Subcutaneous abdominal adipose tissue (tissue), 5 donors: Measurements from ENCODE around the gene TAGAP.
A peak's percentile ranks its signal among the peaks of the same experiment; 100 is the strongest.

Source experiments
- H3K27ac ChIP-seq: one replicate; pipeline ENCODE4 v1.7.0; 2013; ENCODE audit warnings: low read depth, mild to moderate bottlenecking, inconsistent platforms, low read length, moderate library complexity
- H3K27me3 ChIP-seq, 5 donors: one replicate each; pipeline ENCODE4 v1.7.0; 2013; ENCODE audit warnings: low read length in 5 of 5, inconsistent platforms in 1 of 5; ENCODE audit not compliant: control insufficient read depth in 5 of 5, insufficient read depth in 4 of 5
- H3K36me3 ChIP-seq, 5 donors: one replicate each; pipeline ENCODE4 v1.7.0; 2013; ENCODE audit warnings: low read length in 5 of 5; ENCODE audit not compliant: control insufficient read depth in 5 of 5, insufficient read depth in 5 of 5
- H3K4me1 ChIP-seq, 5 donors: one replicate each; pipeline ENCODE4 v1.7.0; 2013; ENCODE audit warnings: low read length in 5 of 5, mild to moderate bottlenecking in 3 of 5, moderate library complexity in 1 of 5; ENCODE audit not compliant: control insufficient read depth in 5 of 5, insufficient read depth in 5 of 5
- H3K4me3 ChIP-seq, 5 donors: one replicate each; pipeline ENCODE4 v1.7.0; 2013; ENCODE audit warnings: low read length in 5 of 5, low read depth in 1 of 5
- H3K9ac ChIP-seq, 5 donors: one replicate each; pipeline ENCODE4 v1.7.0; 2013; ENCODE audit warnings: low read length in 5 of 5, mild to moderate bottlenecking in 4 of 5, moderate library complexity in 3 of 5
- H3K9me3 ChIP-seq, 5 donors: one replicate each; pipeline ENCODE4 v1.7.0; 2013; ENCODE audit warnings: low read length in 5 of 5; ENCODE audit not compliant: control insufficient read depth in 5 of 5
- donor health status: healthy.
- donor health status: healthy.
- donor health status: healthy.
- donor health status: healthy.
- donor health status: healthy.

TAGAP gene, protein sequence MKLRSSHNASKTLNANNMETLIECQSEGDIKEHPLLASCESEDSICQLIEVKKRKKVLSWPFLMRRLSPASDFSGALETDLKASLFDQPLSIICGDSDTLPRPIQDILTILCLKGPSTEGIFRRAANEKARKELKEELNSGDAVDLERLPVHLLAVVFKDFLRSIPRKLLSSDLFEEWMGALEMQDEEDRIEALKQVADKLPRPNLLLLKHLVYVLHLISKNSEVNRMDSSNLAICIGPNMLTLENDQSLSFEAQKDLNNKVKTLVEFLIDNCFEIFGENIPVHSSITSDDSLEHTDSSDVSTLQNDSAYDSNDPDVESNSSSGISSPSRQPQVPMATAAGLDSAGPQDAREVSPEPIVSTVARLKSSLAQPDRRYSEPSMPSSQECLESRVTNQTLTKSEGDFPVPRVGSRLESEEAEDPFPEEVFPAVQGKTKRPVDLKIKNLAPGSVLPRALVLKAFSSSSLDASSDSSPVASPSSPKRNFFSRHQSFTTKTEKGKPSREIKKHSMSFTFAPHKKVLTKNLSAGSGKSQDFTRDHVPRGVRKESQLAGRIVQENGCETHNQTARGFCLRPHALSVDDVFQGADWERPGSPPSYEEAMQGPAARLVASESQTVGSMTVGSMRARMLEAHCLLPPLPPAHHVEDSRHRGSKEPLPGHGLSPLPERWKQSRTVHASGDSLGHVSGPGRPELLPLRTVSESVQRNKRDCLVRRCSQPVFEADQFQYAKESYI

DNA sequence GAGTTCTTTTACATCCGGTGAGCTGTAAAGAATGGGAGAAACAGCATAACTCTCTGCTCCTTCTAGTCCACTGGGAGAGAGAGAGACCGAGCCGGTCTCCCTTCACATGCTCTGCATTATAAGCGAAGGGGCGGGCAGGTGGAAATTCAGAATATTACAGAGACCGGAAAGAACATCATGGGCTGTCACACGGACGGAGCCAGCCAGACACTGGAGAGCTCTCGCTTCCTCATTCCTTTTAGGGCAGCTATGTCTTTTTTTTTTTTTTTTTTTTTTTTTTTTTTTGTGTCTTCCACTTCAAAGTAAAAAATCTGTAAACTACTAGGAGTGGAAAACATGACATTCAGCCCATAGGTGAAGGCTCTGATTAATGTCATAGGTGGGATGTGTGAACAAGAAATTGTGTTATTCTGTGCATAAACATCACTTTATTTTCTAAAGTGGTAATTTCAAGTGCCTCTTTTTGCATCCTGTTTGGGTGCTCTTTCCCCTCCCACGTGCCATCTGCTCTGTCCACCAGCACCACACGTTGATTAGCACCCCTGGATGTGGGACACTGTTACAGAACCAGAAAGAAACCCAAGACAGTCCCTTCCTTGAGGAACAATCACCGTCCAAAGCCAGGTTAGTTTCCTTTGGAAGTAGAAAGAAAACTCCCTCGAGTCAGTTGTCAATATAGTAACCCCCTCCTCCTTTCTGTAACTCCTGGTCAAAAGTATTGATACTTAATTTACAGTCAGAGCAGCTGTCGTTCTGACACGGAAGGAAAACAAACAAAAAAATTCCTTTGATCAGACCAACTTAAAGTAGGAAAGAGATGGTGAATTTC lies at the start of gene TAGAP:
TSS of gene TAGAP (minus strand) at position 93 of the 829 bp plus-strand sequence. CDS start 845 bp downstream, outside the sequence.
- H3K9ac ChIP-seq, result peak within 1 kb of the TSS in 2 of 5 donors; percentile 39 to 64
- peaks cover 0 to 21% (median 12%) of the 10 kb centered on the region in 5 donors for H3K4me1 ChIP-seq
- H3K4me3 ChIP-seq, result peak within 1 kb of the TSS; percentile 6 to 62 (median 55)
- peaks cover 0 to 6% (median 4%) of the 10 kb centered on the region in 5 donors for H3K36me3 ChIP-seq
- peaks cover 0 to 12% (median 0%) of the 10 kb centered on the region in 5 donors for H3K27me3 ChIP-seq
- no peaks in the 10 kb centered on the region for H3K9me3 ChIP-seq
- H3K27ac ChIP-seq, result no peak within 1 kb of the TSS

DNA sequence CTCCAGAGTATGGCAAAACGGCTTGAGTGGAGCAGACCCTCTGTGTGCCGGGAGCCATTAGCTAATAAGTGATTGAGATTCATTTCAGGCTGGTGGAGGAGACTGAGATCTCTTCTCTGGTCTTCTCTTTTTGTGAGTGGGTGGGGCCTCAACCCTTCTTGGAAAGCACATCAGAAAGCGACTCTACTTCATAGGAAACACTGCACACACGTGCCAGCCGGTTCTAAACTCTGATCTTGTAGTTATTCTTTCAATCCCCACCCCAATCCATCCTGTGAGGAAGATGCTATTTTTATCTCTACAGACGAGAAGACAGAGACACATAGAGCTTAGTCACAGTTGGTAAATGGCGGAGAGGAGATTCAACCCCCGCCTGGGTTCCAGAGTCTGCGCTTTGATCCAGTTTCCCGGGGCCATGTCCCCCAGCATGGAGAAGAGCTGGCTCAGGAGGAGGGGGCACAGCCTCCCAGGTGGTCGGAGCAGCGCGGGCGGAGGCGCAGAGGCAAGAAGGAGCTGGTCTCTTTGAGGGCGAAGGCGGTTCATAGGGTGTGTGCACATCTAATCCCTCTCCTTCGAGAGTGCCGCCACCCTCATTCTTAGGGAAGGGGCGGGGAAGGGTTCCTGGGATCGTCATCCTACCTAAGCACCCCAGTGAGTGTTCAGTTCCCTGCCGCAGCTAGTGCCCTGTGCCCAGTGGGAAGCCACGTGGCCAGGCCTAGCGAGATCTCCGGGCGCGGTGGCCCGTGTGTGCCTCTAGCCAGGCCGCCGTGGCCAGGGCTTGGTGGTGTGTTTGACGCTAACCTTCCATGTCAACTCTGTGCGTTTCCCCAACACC lies 49.0 kb upstream of the TAGAP start:
- H3K4me1 ChIP-seq, result peaks cover 0 to 6% (median 0%) of the 10 kb centered on the region in 5 donors
- no peak overlapping the region for H3K4me3 ChIP-seq

DNA sequence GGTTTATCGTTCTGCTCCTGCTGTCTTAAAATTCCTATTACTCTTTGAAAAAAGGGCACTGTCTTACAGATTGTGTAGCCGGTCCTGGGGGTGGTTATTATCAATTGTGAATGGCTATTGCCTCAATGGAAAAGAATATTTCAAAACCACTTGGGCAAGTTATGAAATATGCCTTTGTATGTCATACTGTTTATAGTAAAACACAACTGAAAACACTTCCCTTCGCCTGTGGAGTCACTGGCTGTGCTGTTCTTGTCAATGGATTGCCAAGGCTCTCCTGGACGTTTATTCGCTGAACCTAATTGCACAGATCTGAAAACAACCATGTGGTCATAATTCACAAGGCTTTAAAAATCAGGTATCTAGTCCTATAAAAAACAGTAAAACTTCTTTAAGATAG lies 47.8 kb upstream of the TAGAP start:
- H3K9me3 ChIP-seq, result no peaks in the 10 kb centered on the region
- peaks cover 0 to 6% (median 0%) of the 10 kb centered on the region in 5 donors for H3K4me1 ChIP-seq
- no peak overlapping the region for H3K4me3 ChIP-seq
- no peaks in the 10 kb centered on the region for H3K27me3 ChIP-seq
- H3K36me3 ChIP-seq, result no peaks in the 10 kb centered on the region
- no peak overlapping the region for H3K9ac ChIP-seq
- H3K27ac ChIP-seq, result no peak overlapping the region

More for the DNA sequence above, 49.0 kb upstream of the TAGAP start:
- no peaks in the 10 kb centered on the region for H3K27me3 ChIP-seq
- H3K27ac ChIP-seq, result no peak overlapping the region
- no peaks in the 10 kb centered on the region for H3K36me3 ChIP-seq
- no peaks in the 10 kb centered on the region for H3K9me3 ChIP-seq
- H3K9ac ChIP-seq, result no peak overlapping the region

DNA sequence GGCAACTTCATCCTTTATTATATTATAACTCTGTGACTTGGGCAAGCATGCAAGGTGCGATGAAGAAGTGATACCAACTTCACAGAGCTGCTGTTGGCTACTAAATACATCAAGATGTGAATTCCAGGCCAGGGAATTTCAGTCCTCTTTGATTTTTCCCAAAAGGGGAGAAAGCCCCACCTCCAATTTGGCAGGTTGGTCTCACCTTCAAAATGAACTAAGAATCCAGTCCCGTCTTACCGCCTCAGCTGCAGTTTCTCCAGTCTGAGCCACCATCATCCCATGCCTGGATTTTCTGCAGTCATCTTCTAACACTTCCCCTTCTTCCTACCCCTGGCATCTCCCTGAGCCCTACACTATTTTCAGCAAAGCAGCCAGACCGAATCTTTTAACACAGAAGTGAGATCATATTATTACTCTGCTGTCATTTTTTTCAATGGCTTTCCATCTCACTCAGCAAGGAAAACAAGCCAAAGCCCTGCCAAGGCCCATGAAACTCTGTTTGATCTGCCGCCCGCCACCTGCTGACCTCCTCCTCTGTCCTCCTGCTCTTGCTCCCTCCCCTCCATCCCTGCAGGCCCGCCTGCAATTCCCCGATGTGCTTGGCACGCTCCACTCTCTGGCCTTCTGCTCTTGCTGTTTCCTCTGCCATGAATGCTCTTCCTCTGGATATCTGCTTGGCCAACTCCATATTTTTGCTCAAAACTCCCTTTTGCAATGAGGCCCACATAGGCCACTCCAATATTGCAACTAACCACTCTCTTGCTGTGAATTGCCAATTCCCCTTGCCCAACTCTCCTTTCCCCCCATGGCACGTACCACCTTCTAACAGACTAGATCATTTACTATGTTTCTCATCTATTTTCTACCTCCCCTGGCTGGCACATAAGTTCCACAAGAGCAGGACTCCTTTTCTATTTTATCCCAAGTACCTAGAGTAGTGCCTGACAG lies 46.0 kb upstream of the TAGAP start:
- H3K36me3 ChIP-seq, result no peaks in the 10 kb centered on the region
- H3K4me1 ChIP-seq, result peaks cover 0 to 6% (median 0%) of the 10 kb centered on the region in 5 donors
- no peak overlapping the region for H3K4me3 ChIP-seq
- no peaks in the 10 kb centered on the region for H3K9me3 ChIP-seq
- H3K27ac ChIP-seq, result no peak overlapping the region
- no peak overlapping the region for H3K9ac ChIP-seq
- H3K27me3 ChIP-seq, result no peaks in the 10 kb centered on the region

DNA sequence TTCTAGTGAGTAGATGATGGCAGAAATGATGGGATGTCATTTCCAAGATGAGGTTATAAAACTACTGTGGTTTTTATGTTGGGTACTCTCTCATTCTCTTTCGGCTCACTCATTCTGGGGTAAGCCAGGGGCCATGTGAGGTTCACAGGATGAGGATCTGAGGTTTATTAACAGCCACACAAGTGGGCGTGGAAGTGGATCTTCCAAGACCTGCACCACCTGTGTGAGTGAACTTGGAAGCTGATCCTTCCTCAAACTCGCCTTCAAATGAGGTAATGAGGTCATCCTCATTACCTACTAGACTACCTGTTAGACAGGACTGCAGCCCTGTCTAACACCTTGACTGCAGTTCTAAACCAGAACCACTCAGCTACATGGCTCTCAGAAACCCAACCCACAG lies 45.1 kb upstream of the TAGAP start:
- peaks cover 0 to 6% (median 0%) of the 10 kb centered on the region in 5 donors for H3K4me1 ChIP-seq

DNA sequence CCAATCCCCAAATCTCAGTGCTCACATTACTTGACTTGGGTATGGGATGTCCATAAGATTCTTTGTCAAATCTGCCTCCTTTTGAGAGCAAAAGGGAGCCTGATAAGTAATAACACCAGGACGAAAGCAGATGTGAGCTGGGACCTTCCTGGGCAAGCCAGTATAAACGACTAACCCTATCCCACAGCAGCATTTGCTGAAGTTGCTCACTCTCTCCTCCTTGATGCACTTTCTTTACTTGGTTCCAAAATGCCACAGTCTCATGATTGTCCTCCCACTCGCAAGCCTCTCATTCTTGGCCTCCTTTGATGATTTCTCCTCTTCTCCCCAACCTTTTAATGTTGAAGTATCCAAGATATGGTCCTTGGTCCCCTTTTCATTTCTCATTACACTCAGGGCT lies 44.7 kb upstream of the TAGAP start:
- H3K9me3 ChIP-seq, result no peaks in the 10 kb centered on the region
- H3K27ac ChIP-seq, result no peak overlapping the region
- no peak overlapping the region for H3K4me3 ChIP-seq
- H3K9ac ChIP-seq, result no peak overlapping the region
- H3K27me3 ChIP-seq, result no peaks in the 10 kb centered on the region
- H3K4me1 ChIP-seq, result peaks cover 0 to 6% (median 0%) of the 10 kb centered on the region in 5 donors
- H3K36me3 ChIP-seq, result no peaks in the 10 kb centered on the region

More for the DNA sequence above, 45.1 kb upstream of the TAGAP start:
- Histone ChIP-seq H3K36me3 (no peaks in the 10 kb centered on the region), H3K27ac (no peak overlapping the region), H3K4me3 (no peak overlapping the region), H3K9ac (no peak overlapping the region), H3K9me3 (no peaks in the 10 kb centered on the region), H3K27me3 (no peaks in the 10 kb centered on the region)

DNA sequence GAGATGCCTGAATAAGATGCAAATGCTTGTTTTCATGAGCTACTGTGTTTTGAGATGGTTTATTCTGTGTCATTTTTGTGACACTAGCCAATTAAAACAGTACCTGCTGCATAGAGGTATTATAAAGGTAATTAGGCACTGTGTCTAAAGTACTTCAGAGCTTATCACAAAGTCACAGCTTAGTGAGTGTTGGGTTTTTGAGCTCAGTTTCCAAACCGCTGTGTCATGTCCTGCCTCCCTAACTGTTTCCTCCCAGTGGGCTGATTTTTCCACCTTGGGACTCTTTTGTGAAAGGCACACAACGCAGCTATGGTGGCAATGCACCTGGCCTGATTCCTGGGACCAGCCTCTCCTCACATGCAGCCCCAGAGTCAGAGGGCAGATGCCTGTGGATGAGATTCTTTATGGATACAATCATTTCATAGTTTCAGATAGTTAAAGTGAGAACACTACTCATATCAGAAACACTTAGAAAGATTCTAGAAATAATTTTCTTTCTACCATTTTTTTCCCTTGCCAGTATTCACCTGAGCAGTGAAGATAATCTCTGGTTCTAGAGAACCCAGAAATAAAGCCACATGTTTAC lies 41.3 kb upstream of the TAGAP start:
- Histone ChIP-seq H3K27me3 (no peaks in the 10 kb centered on the region), H3K4me3 (no peak overlapping the region), H3K36me3 (no peaks in the 10 kb centered on the region), H3K9me3 (no peaks in the 10 kb centered on the region), H3K4me1 (peaks cover 0 to 3% (median 0%) of the 10 kb centered on the region in 5 donors), H3K9ac (no peak overlapping the region), H3K27ac (no peak overlapping the region)

DNA sequence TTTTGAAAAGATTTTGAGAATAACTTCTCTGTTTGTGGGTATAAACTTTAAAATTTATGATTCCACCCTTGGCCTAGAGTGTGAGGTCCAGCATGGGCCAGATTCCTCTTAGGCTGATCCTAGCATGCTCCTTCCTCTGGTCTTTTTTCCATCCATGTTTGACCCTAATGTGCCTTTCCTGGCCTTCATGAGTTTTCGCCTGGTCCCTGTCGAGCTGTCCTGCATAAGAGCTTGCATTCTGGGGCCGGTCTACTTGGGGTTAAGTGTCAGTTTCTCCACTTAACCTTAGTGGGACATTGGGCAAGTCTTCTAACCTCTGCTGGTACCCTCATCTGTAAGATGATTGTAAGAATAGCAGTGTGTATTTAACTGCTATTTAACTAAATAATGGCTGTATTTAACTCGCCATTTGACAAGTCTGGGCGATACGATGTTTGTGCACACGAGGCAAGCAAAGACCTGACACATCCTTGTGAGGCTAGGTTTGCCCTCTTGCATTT lies 40.7 kb upstream of the TAGAP start:
- no peak overlapping the region for H3K9ac ChIP-seq
- H3K36me3 ChIP-seq, result no peaks in the 10 kb centered on the region
- H3K27me3 ChIP-seq, result no peaks in the 10 kb centered on the region

More for the DNA sequence above, 40.7 kb upstream of the TAGAP start:
- Histone ChIP-seq H3K9me3 (no peaks in the 10 kb centered on the region), H3K27ac (no peak overlapping the region), H3K4me1 (no peaks in the 10 kb centered on the region), H3K4me3 (no peak overlapping the region)
